ENCODE measurements around the gene PSAP.

Gene PSAP

GRCh38 chr10:71824333-71824732 lies 26.7 kb downstream of the PSAP start:
- ATAC-seq, result no peak

DNA sequence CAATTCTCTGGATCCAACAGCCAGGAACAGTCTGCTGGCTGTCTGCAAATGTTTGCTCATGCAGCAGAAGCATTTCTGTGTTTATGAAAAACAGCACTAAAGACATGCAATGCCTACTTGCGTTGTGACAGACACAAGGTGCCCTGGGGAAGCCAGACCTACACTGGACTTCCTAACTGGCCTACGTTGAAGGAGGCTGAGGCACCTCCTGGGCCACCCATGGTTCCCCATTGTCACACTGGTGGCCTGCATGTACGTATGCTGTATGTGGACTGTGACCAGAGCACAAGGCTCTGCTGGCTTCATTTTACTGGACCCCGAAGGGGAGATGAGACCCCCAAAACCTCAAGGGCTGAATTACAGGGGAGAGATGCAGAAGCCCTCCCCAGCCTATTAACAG lies 27.7 kb downstream of the PSAP start:
- no peak for ATAC-seq

- ATAC-seq, result peak; percentile 28 to 45
Observed at GRCh38 chr10:71821909-71822763, 28.9 kb downstream of the PSAP start.

DNA sequence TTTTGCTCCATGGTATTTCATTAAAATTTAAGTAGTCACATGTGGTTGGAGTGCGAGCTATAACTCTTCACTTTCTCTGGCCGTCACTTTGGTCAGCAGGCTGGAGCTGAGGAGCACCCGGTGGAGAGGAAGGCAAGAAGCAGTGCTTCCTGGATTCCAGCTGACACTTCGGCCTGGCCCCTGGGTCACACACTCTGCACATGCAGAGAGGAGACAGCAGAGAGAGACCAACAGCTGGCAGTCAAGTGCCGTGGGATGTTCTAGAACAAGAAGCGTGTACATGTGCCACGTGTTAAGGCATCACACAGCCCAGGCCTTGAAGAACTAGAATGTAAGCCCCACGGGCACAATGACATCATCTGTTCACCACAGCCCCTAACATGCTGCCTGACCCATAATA lies 30.1 kb downstream of the PSAP start:
- no peak for ATAC-seq

DNA sequence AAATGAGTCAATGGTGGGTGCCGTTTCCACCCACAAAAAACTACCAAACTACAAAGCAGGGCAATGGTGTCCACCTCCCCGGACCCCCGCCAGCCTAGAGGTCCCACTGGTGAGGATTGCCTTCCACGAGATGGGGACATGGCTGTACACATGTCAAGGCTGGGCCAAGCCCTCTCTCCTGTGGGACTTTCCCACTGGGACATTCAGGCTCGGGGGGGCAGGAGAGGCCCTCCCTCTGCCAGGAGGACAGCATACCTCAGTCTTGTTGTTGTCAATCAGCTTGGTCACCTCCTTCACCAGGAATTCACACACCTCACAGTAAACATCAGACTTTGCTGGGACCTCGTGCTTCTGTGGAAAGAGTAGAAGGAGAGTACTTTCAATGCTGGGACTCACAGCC lies 31.1 kb downstream of the PSAP start:
- no peak for ATAC-seq

DNA sequence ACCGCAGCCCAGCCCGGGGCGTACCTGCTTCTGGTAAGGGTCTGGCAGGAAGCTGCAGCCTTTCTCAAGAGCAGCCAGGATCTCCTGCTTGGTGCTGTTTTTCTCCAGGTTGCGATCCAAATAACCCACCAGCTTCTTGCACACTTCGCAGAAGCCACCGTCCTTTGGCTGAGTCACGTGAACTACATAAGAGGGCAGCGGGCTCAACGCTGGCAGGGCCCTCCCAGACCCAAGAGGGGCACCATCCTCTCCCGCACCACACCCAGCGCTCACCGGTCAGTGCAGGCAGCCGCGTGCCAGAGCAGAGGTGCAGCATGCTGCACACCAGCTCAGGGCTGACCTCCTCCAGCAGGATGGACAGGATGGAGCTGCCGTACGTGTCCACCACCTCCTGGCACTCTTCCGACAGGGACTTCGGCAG lies 31.6 kb downstream of the PSAP start:
- no peak for ATAC-seq

DNA sequence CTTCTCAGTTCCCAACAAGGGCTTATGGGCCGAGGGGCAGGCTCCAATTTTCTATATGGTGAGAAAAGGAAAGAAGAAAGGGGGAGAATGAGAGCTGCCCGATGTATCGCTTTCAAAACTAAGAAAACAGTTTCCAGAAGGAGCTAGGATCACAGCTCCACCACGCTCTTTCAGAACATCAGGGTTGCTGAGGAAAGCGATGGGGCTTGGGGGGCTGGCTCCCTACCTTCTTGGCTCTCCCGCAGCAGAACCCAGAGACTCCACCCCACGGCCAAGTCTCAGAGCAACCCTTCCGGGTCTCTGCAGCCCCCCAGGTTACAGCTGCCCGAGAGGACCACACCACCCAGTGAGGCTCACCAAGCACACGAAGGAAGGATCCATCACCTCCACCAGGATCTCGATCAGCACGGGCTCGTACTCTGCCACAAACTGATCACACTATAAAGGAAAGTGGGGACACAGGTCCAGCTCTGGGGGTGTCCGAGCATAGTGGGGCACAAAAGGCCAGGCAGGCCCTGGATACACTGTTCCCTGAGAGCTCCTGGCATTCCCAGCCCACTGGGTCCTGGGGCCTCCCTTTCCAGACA lies 32.3 kb downstream of the PSAP start:
- ATAC-seq, result no peak

GRCh38 chr10:71817831-71818655 lies 33.0 kb downstream of the PSAP start:
- ATAC-seq, result no peak

DNA sequence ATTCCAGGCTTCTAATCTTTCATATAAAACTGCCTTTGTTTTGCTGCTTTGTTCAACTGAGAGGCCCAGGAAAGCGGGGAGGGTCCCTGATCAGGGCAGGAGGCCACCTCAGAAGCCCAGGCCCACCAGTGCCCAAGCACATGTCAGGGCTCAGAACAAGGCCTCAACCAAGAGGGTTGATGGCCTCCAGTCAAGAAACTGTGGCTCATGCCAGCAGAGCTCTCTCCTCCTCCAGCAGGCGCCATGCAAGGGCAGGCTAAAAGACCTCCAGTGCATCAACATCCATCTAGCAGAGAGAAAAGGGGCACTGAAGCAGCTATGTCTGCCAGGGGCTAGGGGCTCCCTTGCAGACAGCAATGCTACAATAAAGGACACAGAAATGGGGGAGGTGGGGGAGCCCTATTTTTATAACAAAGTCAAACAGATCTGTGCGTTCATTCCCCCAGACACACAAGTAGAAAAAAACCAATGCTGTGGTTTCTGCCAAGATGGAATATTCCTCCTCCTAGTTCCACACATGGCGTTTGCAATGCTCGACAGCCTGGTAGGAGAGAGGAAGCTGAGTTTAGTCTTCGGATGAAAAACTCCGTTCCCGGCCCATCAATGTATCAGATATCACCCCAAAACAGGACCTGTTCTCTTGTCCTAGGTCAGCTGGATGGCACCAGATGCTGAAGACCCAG lies 34.0 kb downstream of the PSAP start:
- no peak for ATAC-seq

DNA sequence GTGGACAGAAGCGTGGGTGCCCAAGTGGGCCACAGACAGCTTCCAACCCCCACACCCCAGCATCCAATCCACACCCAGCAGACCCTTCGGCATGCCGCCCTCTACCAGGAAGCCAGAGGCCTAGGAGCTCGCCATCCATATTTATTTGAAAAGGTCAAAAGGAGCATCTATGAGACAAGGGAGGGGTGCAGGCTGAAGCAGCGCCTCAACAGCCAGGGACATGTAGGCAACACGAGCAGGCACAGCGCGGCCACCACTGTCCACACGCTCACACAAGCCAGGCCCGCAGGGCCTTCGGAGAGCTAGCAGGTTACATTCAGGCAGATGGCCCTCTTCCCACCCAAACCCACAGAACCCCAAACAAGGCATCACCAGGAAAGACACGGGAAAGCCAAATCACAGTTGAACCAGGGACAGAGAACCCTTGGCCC lies 34.6 kb downstream of the PSAP start:
- ATAC-seq, result no peak

DNA sequence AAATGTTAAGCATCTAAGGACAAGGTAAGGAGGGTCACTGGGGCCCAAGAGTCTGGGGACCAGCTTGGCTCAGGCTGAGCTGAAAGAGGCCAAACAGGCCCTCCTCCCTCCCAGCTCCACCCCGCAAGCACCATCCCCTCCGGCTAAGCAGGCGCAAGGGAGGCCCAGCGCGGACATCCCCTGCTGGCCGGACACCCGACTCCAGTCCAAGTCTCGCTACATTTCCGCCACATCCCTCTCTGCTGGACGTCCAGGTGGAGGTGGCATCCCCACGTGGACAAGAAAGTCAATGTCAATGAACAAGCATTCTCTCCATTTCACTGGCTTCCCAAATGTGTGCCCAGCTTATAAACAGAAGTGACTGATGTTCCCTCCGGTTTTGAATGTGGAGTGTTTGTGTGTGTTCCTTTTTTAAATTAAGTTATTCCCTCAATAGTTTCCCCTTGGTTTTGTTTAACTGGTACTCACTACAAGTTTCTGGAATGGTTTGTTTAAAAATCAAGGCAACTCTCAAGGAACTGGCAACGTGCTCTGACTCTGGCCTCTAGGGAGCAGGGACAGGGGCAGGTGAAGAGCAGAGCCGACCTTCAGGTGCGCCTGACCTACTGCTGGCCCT lies 35.4 kb downstream of the PSAP start:
- no peak for ATAC-seq

DNA sequence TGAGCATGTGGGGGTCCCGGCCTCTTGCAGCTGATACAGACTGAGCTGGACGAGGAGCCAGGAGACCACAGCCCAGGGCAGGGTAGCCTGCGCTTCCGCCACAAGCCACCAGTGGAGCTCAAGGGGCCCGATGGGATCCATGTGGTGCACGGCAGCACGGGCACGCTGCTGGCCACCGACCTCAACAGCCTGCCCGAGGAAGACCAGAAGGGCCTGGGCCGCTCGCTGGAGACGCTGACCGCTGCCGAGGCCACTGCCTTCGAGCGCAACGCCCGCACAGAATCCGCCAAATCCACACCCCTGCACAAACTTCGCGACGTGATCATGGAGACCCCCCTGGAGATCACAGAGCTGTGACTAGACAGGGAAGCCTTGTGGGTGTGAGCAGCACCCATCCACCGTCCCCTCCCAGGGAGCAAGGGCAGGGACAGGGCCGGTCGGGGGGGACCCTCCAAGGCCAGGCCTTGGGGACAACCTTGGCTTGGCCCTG lies 36.1 kb downstream of the PSAP start:
- no peak for ATAC-seq

GRCh38 chr10:71812913-71813590 lies 38.0 kb downstream of the PSAP start:
- ATAC-seq, result no peak

DNA sequence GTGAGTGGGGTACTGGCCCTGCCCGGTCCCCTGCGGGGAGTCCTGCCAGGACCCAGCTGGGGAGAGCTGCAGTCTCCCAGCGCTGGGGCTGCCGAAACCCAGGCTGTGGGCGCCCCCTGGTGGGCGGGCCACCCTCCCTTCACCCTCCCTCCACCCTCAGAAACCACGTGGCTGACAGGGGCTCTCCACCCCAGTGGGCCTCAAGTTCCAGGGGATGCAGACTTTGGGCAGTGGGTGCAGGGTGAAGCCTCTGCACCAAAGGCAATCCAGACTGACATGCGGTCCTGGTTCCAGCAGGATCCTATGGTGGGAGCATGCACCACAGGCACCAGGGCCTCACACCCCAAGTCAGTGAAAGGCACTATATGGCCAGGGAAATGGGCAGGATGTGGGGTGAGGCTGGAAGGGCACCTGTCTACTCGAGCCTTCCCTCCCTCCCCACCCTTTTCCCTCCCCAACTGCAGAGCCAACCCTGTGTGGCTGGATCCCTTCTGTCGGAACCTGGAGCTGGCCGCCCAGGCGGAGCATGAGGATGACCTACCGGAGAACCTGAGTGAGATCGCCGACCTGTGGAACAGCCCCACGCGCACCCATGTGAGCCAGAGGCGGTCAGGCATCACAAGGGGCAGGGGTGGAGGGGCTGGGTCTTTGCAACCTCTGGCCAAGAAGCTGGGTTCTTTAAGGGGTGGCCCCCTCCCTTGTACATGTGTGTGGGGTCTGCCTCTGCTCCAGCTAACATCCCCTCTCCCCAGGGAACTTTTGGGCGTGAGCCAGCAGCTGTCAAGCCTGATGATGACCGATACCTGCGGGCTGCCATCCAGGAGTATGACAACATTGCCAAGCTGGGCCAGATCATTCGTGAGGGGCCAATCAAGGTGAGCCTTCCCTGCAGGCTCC lies 38.8 kb downstream of the PSAP start:
- ATAC-seq, result peak; percentile 88 to 89

DNA sequence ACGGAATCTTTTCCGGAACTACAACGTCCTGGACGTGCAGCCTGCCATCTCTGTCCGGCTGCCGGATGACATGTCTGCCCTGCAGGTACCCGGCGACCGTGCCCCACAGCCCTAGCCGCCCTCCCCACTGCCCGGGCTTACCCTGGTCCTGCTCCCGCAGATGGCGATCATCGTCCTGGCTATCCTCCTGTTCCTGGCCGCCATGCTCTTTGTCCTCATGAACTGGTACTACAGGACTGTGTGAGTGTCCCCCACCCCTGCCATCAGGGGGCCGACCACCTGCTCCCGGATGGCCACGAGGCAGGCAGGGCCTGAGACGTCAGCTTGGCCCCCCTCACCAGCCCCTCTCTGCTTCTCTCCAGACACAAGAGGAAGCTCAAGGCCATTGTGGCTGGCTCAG lies 39.7 kb downstream of the PSAP start:
- ATAC-seq, result no peak

DNA sequence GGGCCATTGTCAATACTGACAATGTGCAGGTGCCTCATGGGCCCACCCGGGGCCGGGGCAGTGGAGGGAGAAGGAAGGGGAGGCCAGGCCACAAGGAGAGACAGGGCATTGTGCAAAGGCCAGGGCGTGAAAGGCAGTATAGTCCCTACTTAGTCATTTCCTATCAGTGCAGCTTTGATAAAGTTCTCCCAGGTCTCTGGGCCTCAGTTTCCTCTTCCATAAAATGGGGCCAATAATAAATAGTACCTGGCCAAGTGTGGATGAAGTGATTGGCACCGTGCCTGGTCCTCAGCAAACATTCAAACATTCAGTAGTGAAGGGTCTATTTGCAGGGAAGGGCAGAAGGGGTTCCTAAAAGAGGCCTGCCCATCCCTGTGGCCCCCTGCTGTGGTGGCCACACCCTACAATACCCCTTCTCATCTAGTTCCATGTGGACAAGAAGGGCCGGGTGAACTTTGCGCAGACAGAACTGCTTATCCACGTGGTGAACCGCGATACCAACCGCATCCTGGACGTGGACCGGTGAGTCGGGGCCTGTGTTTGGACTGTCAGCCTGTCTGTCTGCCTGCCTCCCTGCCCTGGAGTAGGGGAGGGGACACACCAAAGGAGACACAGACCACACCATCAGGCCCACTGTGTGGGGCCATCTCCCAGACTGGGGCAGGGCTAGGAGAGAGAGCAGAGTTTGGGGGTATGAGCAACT lies 40.9 kb downstream of the PSAP start:
- no peak for ATAC-seq

GRCh38 chr10:71809628-71810027 lies 41.4 kb downstream of the PSAP start:
- ATAC-seq, result no peak

DNA sequence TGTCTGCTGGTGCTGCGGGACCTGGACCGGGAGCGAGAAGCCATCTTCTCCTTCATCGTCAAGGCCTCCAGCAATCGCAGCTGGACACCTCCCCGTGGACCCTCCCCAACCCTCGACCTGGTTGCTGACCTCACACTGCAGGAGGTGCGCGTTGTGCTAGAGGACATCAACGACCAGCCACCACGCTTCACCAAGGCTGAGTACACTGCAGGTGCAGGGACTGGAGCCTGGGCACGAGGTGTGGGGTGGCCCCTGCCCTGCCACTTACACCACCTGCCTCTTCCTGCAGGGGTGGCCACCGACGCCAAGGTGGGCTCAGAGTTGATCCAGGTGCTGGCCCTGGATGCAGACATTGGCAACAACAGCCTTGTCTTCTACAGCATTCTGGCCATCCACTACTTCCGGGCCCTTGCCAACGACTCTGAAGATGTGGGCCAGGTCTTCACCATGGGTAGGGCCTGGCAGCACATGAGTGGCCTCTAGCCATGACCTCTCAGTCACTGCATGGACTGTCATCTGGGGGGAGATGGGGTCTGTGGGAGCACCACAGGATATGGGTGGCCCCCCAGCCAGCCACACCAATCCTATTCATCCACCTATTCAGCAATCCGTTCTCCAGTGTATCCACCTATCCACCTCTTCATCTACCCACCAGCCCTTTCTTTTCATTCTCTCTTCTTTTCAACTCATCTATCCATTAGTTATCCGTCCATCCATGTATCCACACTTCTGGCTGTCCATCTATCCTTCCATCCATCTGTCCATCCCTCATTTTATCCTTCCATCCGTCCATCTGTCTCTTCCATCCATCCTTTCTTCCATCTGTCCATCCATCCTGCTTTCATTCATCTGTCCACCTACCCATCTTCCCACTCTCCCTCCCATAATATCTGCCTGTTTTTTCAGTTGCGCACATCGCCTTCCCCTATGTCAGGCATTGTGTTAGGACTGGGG lies 43.2 kb downstream of the PSAP start:
- no peak for ATAC-seq
